ENCODE measurements around the gene ST8SIA6.
A peak's percentile ranks its signal among the peaks of the same experiment; 100 is the strongest.
"Not testable (repeated sequence)": the region's sequence is repeated elsewhere in the genome, so short reads cannot be mapped to it uniquely, and the experiment has no call there.

ST8SIA6 gene, protein sequence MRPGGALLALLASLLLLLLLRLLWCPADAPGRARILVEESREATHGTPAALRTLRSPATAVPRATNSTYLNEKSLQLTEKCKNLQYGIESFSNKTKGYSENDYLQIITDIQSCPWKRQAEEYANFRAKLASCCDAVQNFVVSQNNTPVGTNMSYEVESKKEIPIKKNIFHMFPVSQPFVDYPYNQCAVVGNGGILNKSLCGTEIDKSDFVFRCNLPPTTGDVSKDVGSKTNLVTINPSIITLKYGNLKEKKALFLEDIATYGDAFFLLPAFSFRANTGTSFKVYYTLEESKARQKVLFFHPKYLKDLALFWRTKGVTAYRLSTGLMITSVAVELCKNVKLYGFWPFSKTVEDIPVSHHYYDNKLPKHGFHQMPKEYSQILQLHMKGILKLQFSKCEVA

GRCh38 chr10:17454161-17455014 lies at the start of gene ST8SIA6:
TSS of gene ST8SIA6 (minus strand) at chr10:17454595. CDS start at chr10:17454255, 340 bp downstream.
- DNase-seq (ENCODE audit: low spot score): peak; percentile 55

GRCh38 chr10:17503795-17504194 lies 49.4 kb upstream of the ST8SIA6 start:
- DNase-seq (ENCODE audit: low spot score): no peak

GRCh38 chr10:17502814-17503213 lies 48.4 kb upstream of the ST8SIA6 start:
- DNase-seq (ENCODE audit: low spot score): no peak

DNA sequence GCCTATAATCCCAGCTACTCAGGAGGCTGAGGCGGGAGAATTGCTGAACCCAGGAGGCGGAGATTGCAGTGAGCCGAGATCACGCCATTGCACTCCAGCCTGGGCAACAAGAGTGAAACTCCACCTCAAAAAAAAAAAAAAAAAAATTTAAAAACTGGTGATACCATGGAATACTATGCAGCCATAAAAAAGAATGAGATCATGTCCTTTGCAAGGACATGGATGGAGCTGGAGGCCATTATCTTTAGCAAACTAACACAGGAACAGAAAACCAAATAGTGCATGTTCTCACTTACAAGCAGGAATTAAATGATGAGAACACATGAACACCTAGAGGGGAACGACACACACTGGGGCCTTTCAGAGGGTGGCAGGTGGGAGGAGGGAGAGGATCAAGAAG lies 44.6 kb upstream of the ST8SIA6 start:
- DNase-seq (ENCODE audit: low spot score): not testable (repeated sequence)

DNA sequence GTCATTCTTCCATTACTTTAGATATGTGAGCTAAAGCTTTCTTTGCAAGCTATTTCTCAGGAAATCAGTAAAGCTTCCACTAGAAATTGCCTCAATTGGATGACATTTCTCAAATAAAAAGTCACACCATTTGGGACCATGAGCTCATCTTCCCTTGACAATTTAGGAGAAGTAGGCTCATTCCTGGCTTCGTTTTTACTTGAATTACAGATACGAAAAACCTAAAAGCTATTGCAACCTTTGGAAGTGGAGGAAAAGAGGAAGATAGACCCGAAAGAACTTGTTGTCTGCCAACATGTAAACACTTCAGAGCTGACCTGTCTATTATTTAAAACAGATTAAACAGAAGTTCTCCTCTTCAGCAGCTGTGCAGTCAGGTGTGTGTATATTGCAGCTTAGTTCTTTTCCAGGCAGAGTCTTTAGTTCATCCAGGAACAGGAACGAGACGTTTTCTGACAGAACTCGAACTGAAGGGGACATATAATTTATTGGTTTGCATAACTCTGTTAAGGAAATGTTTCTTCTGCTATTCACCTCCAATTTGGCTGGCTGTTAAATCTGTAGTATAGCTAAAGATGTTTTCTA lies 43.1 kb upstream of the ST8SIA6 start:
- DNase-seq (ENCODE audit: low spot score): no peak

GRCh38 chr10:17494626-17495260 lies 40.3 kb upstream of the ST8SIA6 start:
- DNase-seq (ENCODE audit: low spot score): no peak

DNA sequence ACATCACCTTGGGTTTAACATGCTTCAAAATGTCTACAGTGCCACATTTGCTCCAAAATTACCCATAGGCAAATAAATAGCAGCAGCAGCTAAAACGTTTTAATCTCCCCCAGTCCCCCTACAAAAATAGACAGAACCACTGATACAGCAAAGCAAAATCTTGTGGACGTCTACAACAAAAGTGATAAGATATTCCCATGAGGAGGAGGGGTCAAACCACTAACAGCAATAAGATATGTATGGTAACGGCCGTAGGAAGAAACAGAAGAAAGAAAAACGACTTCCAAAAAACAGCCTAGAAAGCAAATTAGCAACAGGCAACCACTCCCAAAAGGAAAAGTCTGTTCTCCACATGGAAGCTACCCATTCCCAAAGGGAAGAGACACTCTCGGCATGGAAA lies 34.5 kb upstream of the ST8SIA6 start:
- DNase-seq (ENCODE audit: low spot score): no peak

- DNase-seq (ENCODE audit: low spot score): no peak
These were observed 28.7 kb upstream of the ST8SIA6 start for GRCh38 chr10:17483079-17483478.

GRCh38 chr10:17479822-17480221 lies 25.4 kb upstream of the ST8SIA6 start:
- no peak for DNase-seq (ENCODE audit: low spot score)

- no peak for DNase-seq (ENCODE audit: low spot score)
These were observed 24.7 kb upstream of the ST8SIA6 start for GRCh38 chr10:17479015-17479615.

- no peak for DNase-seq (ENCODE audit: low spot score)
These were observed 21.7 kb upstream of the ST8SIA6 start for GRCh38 chr10:17476073-17476472.

- DNase-seq (ENCODE audit: low spot score): no peak
These were observed 21.3 kb upstream of the ST8SIA6 start for GRCh38 chr10:17475661-17476060.

DNA sequence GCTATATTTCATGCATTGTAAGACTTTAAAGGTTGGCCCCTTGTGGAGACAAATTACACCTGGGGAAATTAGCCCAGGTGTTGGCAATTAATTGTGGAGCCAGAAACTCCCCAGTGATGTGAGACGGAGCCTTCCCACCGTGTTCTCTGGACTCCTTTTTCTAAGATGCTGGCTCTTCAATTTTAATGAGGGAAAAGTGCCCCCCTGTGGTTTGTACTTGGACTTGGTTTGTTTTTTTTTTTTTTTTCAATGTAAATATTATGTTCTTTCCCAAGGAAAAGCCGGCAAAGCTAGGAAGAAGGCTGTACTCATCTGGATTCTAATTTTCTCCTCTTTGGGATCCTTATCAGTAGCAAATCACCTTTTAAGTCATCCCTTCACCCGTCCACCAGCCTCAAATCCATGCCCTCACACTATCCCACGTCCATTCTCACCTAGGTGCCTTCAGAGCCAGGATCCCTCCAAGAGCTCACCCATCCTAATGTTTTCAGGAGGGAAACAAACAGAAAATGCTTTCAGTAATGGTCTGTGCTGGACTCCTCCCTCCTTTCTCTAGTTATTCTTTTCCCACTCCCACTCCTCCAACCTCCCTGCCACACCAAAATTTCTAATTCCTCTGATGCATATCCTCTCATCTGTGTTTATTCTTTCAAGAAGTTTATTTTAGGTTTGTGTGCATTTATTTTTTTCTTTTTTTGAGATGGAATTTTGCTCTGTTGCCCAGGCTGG lies 20.4 kb upstream of the ST8SIA6 start:
- no peak for DNase-seq (ENCODE audit: low spot score)

- no peak for DNase-seq (ENCODE audit: low spot score)
These were observed 19.0 kb upstream of the ST8SIA6 start for GRCh38 chr10:17473228-17473950.

- no peak for DNase-seq (ENCODE audit: low spot score)
These were observed 18.3 kb upstream of the ST8SIA6 start for GRCh38 chr10:17472481-17473227.

DNA sequence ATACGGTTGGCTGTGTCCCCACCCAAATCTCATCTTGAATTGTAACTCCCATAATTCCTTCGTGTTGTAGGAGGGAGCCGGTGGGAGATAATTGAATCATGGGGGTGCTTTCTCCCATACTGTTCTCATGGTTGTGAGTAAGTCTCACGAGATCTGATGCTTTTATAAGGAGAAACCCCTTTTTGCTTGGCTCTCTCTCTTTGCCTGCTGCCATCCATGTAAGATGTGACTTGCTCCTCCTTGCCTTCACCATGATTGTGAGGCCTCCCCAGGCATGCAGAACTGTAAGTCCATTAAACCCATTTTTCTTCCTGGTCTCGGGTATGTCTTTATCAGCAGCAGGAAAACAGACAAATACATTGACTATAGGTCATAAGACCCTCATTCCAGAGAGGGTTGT lies 15.9 kb upstream of the ST8SIA6 start:
- no peak for DNase-seq (ENCODE audit: low spot score)

DNA sequence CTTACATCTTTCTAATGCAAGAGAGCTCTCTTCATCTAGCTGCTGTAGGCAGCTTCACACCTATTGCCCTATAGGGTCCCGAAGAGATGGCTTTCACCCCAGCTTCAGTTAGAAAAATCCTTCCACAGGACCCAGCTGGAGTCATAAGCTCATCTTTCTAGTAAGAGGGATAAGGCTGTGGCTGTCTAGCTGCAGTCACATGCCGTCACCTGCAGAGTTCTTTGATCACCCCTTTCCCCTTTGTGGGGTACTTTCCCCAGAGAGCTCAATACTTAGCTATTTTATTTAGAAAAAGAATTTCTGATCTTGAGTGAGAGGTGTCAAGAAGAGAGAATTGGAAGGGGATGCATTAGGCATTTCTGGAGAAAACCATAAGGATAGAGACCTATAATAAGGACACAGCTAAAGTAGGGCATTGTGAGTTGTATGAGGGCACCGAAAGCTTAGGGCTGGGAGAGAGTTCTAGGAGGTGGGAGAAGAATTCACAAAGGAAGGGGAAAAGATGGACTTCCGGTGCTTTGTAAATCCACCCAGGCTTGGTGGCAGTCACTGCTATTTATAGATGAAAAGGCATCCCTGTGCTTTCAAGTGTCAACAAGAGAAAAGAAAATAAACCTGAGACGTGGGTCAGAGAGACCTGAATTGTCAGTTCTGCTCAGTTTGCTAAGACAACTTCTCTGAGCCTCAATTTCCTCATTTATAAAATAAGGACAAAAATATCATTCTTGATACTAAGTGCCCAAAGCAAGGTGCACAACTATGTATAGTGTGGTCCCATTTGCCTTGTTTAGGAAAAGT lies 11.1 kb upstream of the ST8SIA6 start:
- no peak for DNase-seq (ENCODE audit: low spot score)

DNA sequence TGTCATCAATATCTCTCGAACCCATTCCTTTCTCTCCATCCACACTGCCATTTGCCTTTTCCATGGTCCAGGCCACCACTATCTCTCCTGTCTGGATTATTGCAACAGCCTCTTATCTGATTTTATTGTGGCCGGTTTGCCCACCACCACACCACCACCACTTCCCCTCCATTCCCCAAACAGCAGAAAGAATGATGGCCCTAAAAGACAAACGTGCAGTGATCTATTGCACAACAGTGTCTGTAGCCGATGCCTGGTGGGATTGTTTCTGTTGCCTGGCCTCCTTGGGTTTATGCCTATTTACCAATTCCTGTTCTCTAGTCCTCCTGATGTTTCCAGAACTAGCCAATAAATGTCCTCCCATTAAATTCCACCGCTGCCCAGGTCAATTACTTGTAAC lies 10.2 kb upstream of the ST8SIA6 start:
- no peak for DNase-seq (ENCODE audit: low spot score)

GRCh38 chr10:17460756-17461155 lies 6.4 kb upstream of the ST8SIA6 start:
- DNase-seq (ENCODE audit: low spot score): no peak

All from LoVo (cell line).